Measurements from ENCODE around the gene TYK2. TPM values are rescaled to one million over a fixed set of nuclear protein-coding genes. Genes with fewer than 3 reads are reported as not detected.

TYK2 gene
- total and polyA plus RNA-seq, 2 of the 13 experiments (the other 11 are each of a cell fraction or from before 2014, with no cell fraction given) = 38.8 to 60.1 TPM

DNA sequence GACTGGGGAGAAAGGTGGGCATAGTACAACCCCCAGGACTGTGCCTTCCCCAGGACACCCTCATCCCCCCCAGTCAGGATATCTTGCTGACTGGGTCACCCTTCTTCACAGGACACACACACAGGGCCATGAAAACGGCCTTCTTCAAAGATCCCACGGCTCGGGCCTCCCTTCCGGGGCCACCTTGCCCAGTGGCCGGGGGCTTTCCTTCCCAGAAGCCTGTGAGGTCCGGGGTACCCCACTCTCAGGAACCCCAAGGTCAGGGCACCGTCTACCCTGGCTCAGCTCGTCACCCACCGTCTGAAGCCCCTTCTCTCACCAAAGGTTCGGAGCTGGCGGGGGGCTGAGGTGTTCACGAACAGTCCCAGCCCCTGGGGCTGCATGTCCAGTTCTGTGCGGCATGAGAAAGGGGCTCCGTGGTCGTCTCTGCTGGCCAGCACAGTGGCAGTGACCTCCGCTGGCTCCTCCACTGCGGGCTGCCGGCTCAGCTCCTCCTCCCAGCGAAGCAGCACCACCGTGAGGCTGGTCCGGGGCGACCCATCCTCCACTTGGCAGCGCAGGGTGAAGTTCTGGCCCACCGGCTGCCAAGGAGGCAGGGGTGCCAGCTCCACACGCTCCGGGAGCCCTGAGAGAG lies 44.9 kb downstream of the TYK2 start:
- in situ Hi-C loops (cut with HindIII; ENCODE audit: extremely low pct_ligation_motif_present, low pct_unique_long_range_greater_than_20kb) (loop anchor here (5.0 kb wide), 1 partner anchor 47 kb away; the partner anchor contains the start of gene TYK2), intact Hi-C loops (cut with micrococcal nuclease; ENCODE audit: unreplicated experiment) (loop anchor here (2.0 to 5.0 kb wide), 2 partner anchors 52 to 67 kb away; no protein-coding TSS in a partner anchor)
- Histone ChIP-seq H3K9me3 (ENCODE audit: low read length) (no peaks in the 10 kb centered on the region), H3K79me2 (ENCODE audit: insufficient read depth, low read length) (peaks cover 31% of the 10 kb centered on the region), H3K36me3 (replicated peaks in 1 of 2; ENCODE audit: control insufficient read depth in 1 of 2, insufficient read depth in 2 of 2, low read length in 2 of 2) (peaks cover under 1 to 5% of the 10 kb centered on the region in 2 experiments), H3K9ac (ENCODE audit: insufficient read depth, low read depth, low read length) (peak overlapping the region; percentile 59), H3K4me2 (ENCODE audit: low read depth, low read length) (peak overlapping the region; percentile 98), H3K27ac (ENCODE audit: extremely low read length, insufficient read depth, low read length) (peak overlapping the region; percentile 26), H2AFZ (ENCODE audit: low read length) (no peak overlapping the region), H3K27me3 (ENCODE audit: control insufficient read depth in 1 of 2, insufficient read depth in 2 of 2, low read length in 2 of 2) (peaks cover 0 to 3% of the 10 kb centered on the region in 2 experiments; a peak in 2 of 5 replicates), H3K4me3 (replicated peaks in 1 of 3; ENCODE audit: insufficient read depth in 1 of 3, low read depth in 2 of 3, low read length in 3 of 3) (peak overlapping the region; percentile 39 to 89 (median 86)), H3K4me1 (ENCODE audit: insufficient read depth, low read length) (peaks cover 60% of the 10 kb centered on the region), H4K20me1 (ENCODE audit: insufficient read depth, low read length) (peaks cover 8% of the 10 kb centered on the region; the same call in 1 of the 2 replicates)
- BruUV-seq (replicated peaks) = no TSS peak
- no peak for DNase-seq (ENCODE audit: low spot score)
- FAIRE-seq = no peak
- ChIA-PET POLR2A (interaction anchor here (0.7 to 6.9 kb wide), 12 partner anchors 10 to 500 kb away, joined by 3 to 79 read pairs (median 16); partner anchors contain the start of genes FDX2, ICAM1, ICAM5 and TMED1), CTCF (ENCODE audit: low intra/inter-chr PET ratio, low total read pairs) (no interaction called here)
- peak; percentile 54 for ATAC-seq
- 6% methylated on average over 7 of the region's 26 CpGs for WGBS (ENCODE audit: low lambda C conversion rate)
- TF ChIP-seq, protein P1, sequence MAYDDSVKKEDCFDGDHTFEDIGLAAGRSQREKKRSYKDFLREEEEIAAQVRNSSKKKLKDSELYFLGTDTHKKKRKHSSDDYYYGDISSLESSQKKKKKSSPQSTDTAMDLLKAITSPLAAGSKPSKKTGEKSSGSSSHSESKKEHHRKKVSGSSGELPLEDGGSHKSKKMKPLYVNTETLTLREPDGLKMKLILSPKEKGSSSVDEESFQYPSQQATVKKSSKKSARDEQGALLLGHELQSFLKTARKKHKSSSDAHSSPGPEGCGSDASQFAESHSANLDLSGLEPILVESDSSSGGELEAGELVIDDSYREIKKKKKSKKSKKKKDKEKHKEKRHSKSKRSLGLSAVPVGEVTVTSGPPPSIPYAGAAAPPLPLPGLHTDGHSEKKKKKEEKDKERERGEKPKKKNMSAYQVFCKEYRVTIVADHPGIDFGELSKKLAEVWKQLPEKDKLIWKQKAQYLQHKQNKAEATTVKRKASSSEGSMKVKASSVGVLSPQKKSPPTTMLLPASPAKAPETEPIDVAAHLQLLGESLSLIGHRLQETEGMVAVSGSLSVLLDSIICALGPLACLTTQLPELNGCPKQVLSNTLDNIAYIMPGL (CRISPR knock-in tag; IDR thresholded peaks at IDR 0.05; ENCODE audit: borderline replicate concordance in 1 of 2, low read depth in 1 of 2) = peak; percentile 35 to 67; a peak in 3 of 4 replicates
- no peak for TF ChIP-seq NONO (IDR thresholded peaks at IDR 0.05)
- peak; percentile 36; the same call in 1 of the 2 replicates for TF ChIP-seq NONO (CRISPR knock-in tag; conservative IDR thresholded peaks at IDR 0.05)
- TF ChIP-seq, protein P2, sequence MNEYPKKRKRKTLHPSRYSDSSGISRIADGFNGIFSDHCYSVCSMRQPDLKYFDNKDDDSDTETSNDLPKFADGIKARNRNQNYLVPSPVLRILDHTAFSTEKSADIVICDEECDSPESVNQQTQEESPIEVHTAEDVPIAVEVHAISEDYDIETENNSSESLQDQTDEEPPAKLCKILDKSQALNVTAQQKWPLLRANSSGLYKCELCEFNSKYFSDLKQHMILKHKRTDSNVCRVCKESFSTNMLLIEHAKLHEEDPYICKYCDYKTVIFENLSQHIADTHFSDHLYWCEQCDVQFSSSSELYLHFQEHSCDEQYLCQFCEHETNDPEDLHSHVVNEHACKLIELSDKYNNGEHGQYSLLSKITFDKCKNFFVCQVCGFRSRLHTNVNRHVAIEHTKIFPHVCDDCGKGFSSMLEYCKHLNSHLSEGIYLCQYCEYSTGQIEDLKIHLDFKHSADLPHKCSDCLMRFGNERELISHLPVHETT (CRISPR knock-in tag; conservative IDR thresholded peaks at IDR 0.05) = no peak
- TF ChIP-seq ERF (CRISPR knock-in tag; IDR thresholded peaks at IDR 0.05) = 0 out of 2 replicates have a peak, but pooled peaks have one; percentile 23
- no peak for TF ChIP-seq CCAR2 (optimal IDR thresholded peaks at IDR 0.05; ENCODE audit: low read depth, low read length)
- TF ChIP-seq ZNF609 (CRISPR knock-in tag; IDR thresholded peaks at IDR 0.05; ENCODE audit: borderline replicate concordance) = no peak
- 0 out of 2 replicates have a peak, but pooled peaks have one; percentile 28 for TF ChIP-seq ZBED4 (CRISPR knock-in tag; IDR thresholded peaks at IDR 0.05; ENCODE audit: borderline replicate concordance)
- TF ChIP-seq NR2F6 (IDR thresholded peaks at IDR 0.05) = no peak
- peak; percentile 51; the same call in 1 of the 2 replicates for TF ChIP-seq NR2F6 (CRISPR knock-in tag; IDR thresholded peaks at IDR 0.05)
- no peak for TF ChIP-seq ZNF614 (CRISPR knock-in tag; IDR thresholded peaks at IDR 0.05; ENCODE audit: borderline replicate concordance)
